ENCODE data around the gene NFE2L1. TPM values are rescaled to one million over a fixed set of nuclear protein-coding genes. Genes with fewer than 3 reads are reported as not detected.

Gene NFE2L1, protein sequence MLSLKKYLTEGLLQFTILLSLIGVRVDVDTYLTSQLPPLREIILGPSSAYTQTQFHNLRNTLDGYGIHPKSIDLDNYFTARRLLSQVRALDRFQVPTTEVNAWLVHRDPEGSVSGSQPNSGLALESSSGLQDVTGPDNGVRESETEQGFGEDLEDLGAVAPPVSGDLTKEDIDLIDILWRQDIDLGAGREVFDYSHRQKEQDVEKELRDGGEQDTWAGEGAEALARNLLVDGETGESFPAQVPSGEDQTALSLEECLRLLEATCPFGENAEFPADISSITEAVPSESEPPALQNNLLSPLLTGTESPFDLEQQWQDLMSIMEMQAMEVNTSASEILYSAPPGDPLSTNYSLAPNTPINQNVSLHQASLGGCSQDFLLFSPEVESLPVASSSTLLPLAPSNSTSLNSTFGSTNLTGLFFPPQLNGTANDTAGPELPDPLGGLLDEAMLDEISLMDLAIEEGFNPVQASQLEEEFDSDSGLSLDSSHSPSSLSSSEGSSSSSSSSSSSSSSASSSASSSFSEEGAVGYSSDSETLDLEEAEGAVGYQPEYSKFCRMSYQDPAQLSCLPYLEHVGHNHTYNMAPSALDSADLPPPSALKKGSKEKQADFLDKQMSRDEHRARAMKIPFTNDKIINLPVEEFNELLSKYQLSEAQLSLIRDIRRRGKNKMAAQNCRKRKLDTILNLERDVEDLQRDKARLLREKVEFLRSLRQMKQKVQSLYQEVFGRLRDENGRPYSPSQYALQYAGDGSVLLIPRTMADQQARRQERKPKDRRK
- 129 and 133 TPM in 2 replicates for total RNA-seq

DNA sequence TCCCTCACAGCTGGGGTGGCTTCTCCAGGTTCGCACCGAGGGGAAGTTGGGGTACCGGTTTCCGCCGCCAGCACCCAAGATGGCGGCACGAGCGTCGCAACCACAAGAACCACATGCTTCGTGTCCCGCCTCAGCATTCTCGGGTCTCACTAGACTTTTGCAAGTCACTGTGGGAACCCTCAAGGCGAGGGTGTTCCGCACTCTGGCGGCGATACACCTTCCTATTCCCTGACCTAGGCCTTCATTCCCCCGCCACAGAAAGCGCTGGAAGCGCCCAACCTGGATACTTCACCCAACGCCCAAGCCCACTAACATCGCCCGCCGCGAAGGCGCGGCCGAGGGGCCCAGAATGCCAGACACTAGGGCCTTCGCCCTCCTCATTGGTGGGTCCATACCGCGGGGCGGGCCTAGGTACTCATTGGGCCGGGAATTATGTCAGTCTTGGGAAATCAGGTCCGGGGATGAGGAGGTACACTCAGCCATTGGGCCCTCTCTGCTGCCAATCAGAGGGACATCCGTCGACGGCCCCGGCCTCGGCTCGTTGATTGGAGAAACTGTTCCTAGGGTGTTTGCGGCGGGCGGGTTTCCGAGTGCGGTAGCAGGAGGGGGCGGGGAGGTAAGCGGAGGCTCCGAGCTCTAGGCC, at the start of gene NFE2L1:
NFE2L1 (plus strand) TSS at position 619 of the 643 bp plus-strand sequence. CDS start 2,760 bp downstream, outside the sequence.

DNA sequence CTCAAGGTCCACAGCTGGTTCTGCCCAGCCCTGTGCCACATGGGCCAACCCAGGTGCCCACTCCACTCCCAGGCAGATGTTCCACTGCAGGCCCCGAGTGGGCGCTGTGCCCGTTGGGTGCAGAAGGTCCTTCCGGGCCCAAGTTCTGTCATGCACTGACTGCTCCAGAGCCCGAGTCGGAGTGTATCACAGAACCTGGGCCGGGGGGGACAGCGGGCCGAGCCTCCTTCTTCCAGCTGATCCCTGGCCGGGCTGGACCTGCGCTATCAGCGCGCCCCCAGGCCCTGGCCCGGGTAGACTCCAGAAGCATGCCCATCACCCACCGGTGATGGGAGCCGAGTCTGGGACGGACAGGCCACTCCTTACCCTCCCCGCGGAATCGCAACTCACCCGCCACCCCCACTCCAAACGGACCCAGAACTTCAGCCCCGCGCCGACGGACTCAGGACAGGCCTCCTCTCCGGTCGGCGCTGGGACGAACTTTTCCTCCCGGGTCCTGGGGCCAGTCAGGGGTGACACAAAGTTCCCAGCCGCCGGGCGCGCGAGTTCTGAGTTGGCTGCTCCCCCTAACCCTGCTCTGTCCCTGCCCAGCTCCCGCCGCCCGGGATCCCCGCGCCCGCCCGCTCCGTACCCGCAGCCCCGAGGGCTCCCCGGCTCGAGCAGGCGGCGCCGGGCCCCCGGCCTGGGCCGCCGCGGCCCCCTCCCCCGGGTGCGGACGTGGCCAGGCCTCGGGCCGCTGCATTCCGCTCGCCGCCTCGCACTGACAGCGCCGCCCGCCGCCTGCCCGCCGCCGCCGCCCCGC, 10.9 kb upstream of the NFE2L1 start, which contains the start of gene COPZ2:
COPZ2 (minus strand) TSS at position 762 of the 802 bp plus-strand sequence; CDS start at position 742, 20 bp downstream.

DNA sequence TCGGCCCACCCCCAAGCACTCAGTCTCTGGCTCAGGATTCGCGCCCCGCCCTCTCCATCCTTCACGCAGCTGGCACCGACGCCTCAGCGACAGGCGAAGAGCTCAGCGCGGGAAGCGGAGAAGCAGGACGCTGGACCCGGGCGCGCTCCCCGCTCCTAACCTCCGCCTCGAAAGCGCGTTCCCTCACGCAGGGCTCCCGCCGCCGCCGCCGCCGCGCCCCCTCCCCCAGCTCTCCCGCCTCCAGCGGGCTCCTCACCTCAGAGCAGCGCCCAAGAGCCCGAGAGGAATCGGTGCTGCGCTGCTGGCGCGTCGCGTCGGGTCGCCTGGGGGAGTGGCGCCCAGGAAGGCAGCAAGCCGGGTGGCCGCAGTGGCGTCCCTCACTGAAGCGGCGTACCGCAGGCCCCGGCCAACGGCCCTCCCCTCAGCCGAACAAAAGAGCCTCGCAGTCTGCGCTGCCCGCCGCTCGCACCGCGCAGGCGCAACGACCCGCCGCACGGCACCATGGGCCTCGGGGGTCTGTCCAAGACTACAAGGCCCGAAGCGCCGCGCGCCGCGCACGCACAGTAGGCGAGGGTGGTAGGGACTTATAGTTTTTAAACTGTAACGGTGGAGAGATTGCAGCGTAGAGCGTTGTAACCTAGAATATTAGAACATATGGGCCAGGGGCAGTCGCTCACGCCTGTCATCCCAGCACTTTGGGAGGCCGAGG, 53.0 kb downstream of the NFE2L1 start, which contains the start of gene CBX1:
CBX1 (minus strand) TSS at position 467 of the 709 bp plus-strand sequence. CDS start 24,474 bp downstream, outside the sequence.

DNA sequence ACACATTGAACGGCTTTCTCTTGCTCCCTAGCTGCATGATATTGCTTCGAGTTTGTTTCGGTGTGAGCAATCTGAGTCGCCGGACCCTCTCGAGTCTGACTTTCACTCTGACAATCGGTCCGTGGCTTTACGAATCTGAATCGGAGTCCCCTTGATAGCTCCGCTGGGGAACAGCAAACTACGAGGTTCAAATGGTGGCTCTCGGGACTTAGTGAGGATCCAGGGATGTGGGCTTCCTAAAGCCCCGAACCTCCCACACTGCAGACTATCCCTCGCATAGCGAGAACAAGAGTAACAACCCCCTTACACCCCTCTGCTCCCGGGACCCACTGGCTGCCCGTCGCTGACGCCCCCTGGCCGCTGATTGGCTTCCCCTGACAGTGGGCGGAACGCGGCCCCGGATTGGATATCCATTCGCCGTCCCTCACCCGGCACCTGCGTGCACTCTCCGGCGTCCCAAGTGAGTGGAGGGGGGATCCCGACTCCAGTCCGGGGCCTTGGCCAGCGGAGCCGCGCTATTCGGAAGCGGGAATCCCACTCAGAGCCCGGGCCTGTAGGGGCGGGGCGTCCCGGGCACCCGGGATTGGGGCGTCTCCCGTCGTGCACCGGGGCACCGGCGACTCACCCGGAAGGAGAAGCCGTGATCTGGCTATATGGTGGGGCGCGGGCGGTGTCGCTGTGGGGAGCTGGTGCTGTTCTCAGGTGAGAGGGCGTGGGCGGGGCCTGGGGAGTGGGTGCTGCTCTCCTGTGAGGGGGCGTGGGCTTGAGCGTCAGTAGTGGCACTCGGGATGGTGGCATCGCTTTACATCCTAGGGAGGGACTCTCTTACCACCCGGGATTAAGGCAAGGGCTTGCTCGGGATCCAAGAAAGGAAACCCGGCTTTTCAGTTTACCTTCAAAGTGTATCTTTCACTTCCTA, 59.2 kb downstream of the NFE2L1 start, which contains the start of gene SNX11:
SNX11 (plus strand) TSS at position 630 of the 919 bp plus-strand sequence. CDS start 4,278 bp downstream, outside the sequence.

Other genes with a start within 250 kb of the NFE2L1 start
- gene OSBPL7, start 226.6 kb upstream of the NFE2L1 start, total RNA-seq = 5.2 and 18.1 TPM in 2 replicates
- gene MRPL10, start 216.8 kb upstream of the NFE2L1 start, total RNA-seq = 51.2 and 95.3 TPM in 2 replicates
- 0.16 TPM in 1 of 2 replicates, not detected in the other for gene LRRC46, start 216.7 kb upstream of the NFE2L1 start, total RNA-seq
- gene SCRN2, start 207.1 kb upstream of the NFE2L1 start, total RNA-seq = 23.6 and 46.4 TPM in 2 replicates
- gene SP6, start 197.2 kb upstream of the NFE2L1 start, total RNA-seq = 0.38 and 0.65 TPM in 2 replicates
- 4.9 and 6.0 TPM in 2 replicates for gene SP2, start 152.1 kb upstream of the NFE2L1 start, total RNA-seq
- 23.1 and 33.1 TPM in 2 replicates for gene PNPO, start 106.8 kb upstream of the NFE2L1 start, total RNA-seq
- gene PRR15L, start 90.5 kb upstream of the NFE2L1 start, total RNA-seq = 1.3 TPM in 1 of 2 replicates, not detected in the other
- gene CDK5RAP3, start 77.2 kb upstream of the NFE2L1 start, total RNA-seq = 63.2 and 66.2 TPM in 2 replicates
- gene COPZ2, start 10.6 kb upstream of the NFE2L1 start, total RNA-seq = 10.6 and 23.1 TPM in 2 replicates
- gene CBX1, start 53.1 kb downstream of the NFE2L1 start, total RNA-seq = 25.2 and 53.6 TPM in 2 replicates
- 10.6 and 13.2 TPM in 2 replicates for gene SNX11, start 59.4 kb downstream of the NFE2L1 start, total RNA-seq